ENCODE data around the gene VMP1. TPM values are rescaled to one million over a fixed set of nuclear protein-coding genes. Genes with fewer than 3 reads are reported as not detected.

The VMP1 gene
- total RNA-seq, 1 donor from 2014 or later: 314 TPM

- FAIRE-seq: no peak
- H3K79me2 ChIP-seq (ENCODE audit: insufficient read depth, low read length): peaks cover 58% of the 10 kb centered on the region
- no peak for TF ChIP-seq CTCF (IDR thresholded peaks at IDR 0.05; ENCODE audit: insufficient read depth, low read depth, low read length)
- TF ChIP-seq EZH2 (IDR thresholded peaks at IDR 0.05; ENCODE audit: insufficient read depth, low read length): no peak
These were observed 54.8 kb downstream of the VMP1 start for GRCh38 chr17:59762049-59762823.

GRCh38 chr17:59762824-59763374, 55.4 kb downstream of the VMP1 start:
- Histone ChIP-seq H3K4me3 (ENCODE audit: insufficient read depth, low read depth, low read length) (no peak overlapping the region), H3K27ac (ENCODE audit: low read depth, low read length) (peak overlapping the region; percentile 100), H3K27me3 (ENCODE audit: insufficient read depth, low read length) (no peaks in the 10 kb centered on the region), H2AFZ (ENCODE audit: low read depth, low read length) (no peak overlapping the region), H3K36me3 (ENCODE audit: insufficient read depth, low read length) (no peaks in the 10 kb centered on the region), H3K79me2 (ENCODE audit: insufficient read depth, low read length) (peaks cover 55% of the 10 kb centered on the region), H3K4me2 (ENCODE audit: low read length) (peak overlapping the region; percentile 51), H3K4me1 (ENCODE audit: insufficient read depth, low read length) (peaks cover 47% of the 10 kb centered on the region), H4K20me1 (ENCODE audit: insufficient read depth, low read length) (no peaks in the 10 kb centered on the region), H3K9ac (ENCODE audit: low read length) (peak overlapping the region; percentile 87), H3K9me3 (ENCODE audit: insufficient read depth, low read depth, low read length) (no peaks in the 10 kb centered on the region)
- TF ChIP-seq CTCF (IDR thresholded peaks at IDR 0.05; ENCODE audit: insufficient read depth, low read depth, low read length): no peak
- no peak for TF ChIP-seq EZH2 (IDR thresholded peaks at IDR 0.05; ENCODE audit: insufficient read depth, low read length)
- no peaks in the 10 kb centered on the region for H3K27me3 Mint-ChIP-seq (ENCODE audit: low read depth, unreplicated experiment)
- FAIRE-seq (no peak), DNase-seq (ENCODE audit: low read depth) (no peak)
- H3K36me3 Mint-ChIP-seq (ENCODE audit: low read depth, unreplicated experiment): peaks cover 17% of the 10 kb centered on the region
- no peaks in the 10 kb centered on the region for H3K9me3 Mint-ChIP-seq (ENCODE audit: unreplicated experiment)
- H3K4me1 Mint-ChIP-seq (ENCODE audit: low read depth, unreplicated experiment): peaks cover 42% of the 10 kb centered on the region
- H3K27ac Mint-ChIP-seq (ENCODE audit: unreplicated experiment): peak overlapping the region; percentile 99
- H3K4me3 Mint-ChIP-seq (ENCODE audit: unreplicated experiment): peak overlapping the region; percentile 47

More at GRCh38 chr17:59762049-59762823, 54.8 kb downstream of the VMP1 start:
- no peaks in the 10 kb centered on the region for H3K9me3 ChIP-seq (ENCODE audit: insufficient read depth, low read depth, low read length)
- peaks cover 50% of the 10 kb centered on the region for H3K4me1 ChIP-seq (ENCODE audit: insufficient read depth, low read length)
- peaks cover 47% of the 10 kb centered on the region for H3K4me1 Mint-ChIP-seq (ENCODE audit: low read depth, unreplicated experiment)
- peak overlapping the region; percentile 100 for H3K27ac Mint-ChIP-seq (ENCODE audit: unreplicated experiment)
- peak overlapping the region; percentile 60 for H3K4me2 ChIP-seq (ENCODE audit: low read length)
- H3K36me3 Mint-ChIP-seq (ENCODE audit: low read depth, unreplicated experiment): peaks cover 17% of the 10 kb centered on the region
- H2AFZ ChIP-seq (ENCODE audit: low read depth, low read length): no peak overlapping the region
- H3K27me3 ChIP-seq (ENCODE audit: insufficient read depth, low read length): no peaks in the 10 kb centered on the region
- peak overlapping the region; percentile 100 for H3K27ac ChIP-seq (ENCODE audit: low read depth, low read length)
- H3K9ac ChIP-seq (ENCODE audit: low read length): peak overlapping the region; percentile 87
- DNase-seq (ENCODE audit: low read depth): peak; percentile 93
- H3K4me3 ChIP-seq (ENCODE audit: insufficient read depth, low read depth, low read length): peak overlapping the region; percentile 20
- H3K36me3 ChIP-seq (ENCODE audit: insufficient read depth, low read length): no peaks in the 10 kb centered on the region
- no peaks in the 10 kb centered on the region for H4K20me1 ChIP-seq (ENCODE audit: insufficient read depth, low read length)
- H3K9me3 Mint-ChIP-seq (ENCODE audit: unreplicated experiment): no peaks in the 10 kb centered on the region
- H3K27me3 Mint-ChIP-seq (ENCODE audit: low read depth, unreplicated experiment): no peaks in the 10 kb centered on the region
- H3K4me3 Mint-ChIP-seq (ENCODE audit: unreplicated experiment): peak overlapping the region; percentile 47
